GM23338 (cell line): ENCODE measurements around the gene IYD. TPM values are rescaled to one million over a fixed set of nuclear protein-coding genes. Genes with fewer than 3 reads are reported as not detected.

Experiments used
- ATAC-seq: fragments of 200-7000 bp; cut with Tn5 transposase; 3 replicates; pipeline ENCODE4 v1.9.1; 2020
- DNase-seq: peaks from one replicate; pipeline ENCODE4 v3.0.0-alpha.2; 2015; ENCODE audit warnings: low spot score
- H2AFZ ChIP-seq: fragments of 200-600 bp; sonication (generic); 2 replicates; pipeline ENCODE4 v1.8.0; 2016; ENCODE audit warnings: antibody characterized with exemption, mild to moderate bottlenecking, moderate library complexity
- H3F3A ChIP-seq: fragments of 200-600 bp; sonication (generic); replicated peaks from 2 replicates; pipeline ENCODE4 v1.8.0; 2017; ENCODE audit warnings: antibody characterized with exemption, mixed run types, low read depth
- H3K27ac ChIP-seq: fragments of 200-600 bp; sonication (generic); 2 replicates; pipeline ENCODE4 v1.6.1; 2016; ENCODE audit warnings: low read depth
- H3K27me3 ChIP-seq: fragments of 200-600 bp; sonication (generic); 2 replicates; pipeline ENCODE4 v1.8.0; 2016; ENCODE audit warnings: mild to moderate bottlenecking, mixed run types, moderate library complexity; ENCODE audit not compliant: insufficient read depth
- H3K36me3 ChIP-seq: fragments of 200-600 bp; sonication (generic); 2 replicates; pipeline ENCODE4 v1.8.0; 2016; ENCODE audit warnings: mild to moderate bottlenecking; ENCODE audit not compliant: insufficient read depth
- H3K4me1 ChIP-seq: fragments of 200-600 bp; sonication (generic); 2 replicates; pipeline ENCODE4 v1.8.0; 2016; ENCODE audit warnings: mild to moderate bottlenecking, moderate library complexity; ENCODE audit not compliant: insufficient read depth
- H3K4me2 ChIP-seq: fragments of 200-600 bp; sonication (generic); 2 replicates; pipeline ENCODE4 v1.7.1; 2017; ENCODE audit warnings: mixed run types
- H3K4me3 ChIP-seq: fragments of 200-600 bp; sonication (generic); 2 replicates; pipeline ENCODE4 v1.6.1; 2016; ENCODE audit warnings: mixed run types
- H3K79me2 ChIP-seq: fragments of 200-600 bp; sonication (generic); replicated peaks from 2 replicates; pipeline ENCODE4 v1.8.0; 2017; ENCODE audit warnings: mild to moderate bottlenecking; ENCODE audit not compliant: insufficient read depth
- H3K9me2 ChIP-seq: fragments of 200-600 bp; sonication (generic); 2 replicates; pipeline ENCODE4 v1.8.0; 2017; ENCODE audit not compliant: insufficient read depth
- H4K20me1 ChIP-seq: fragments of 200-600 bp; sonication (generic); replicated peaks from 2 replicates; pipeline ENCODE4 v1.8.0; 2017; ENCODE audit warnings: mild to moderate bottlenecking; ENCODE audit not compliant: insufficient read depth
- H3K27ac Mint-ChIP-seq: 2 replicates; pipeline ENCODE4 v1.8.0; 2020; ENCODE audit warnings: inconsistent platforms, mild to moderate bottlenecking, moderate library complexity, mixed read lengths
- H3K27me3 Mint-ChIP-seq: 3 replicates; pipeline ENCODE4 v1.8.0; 2022; ENCODE audit warnings: low read depth, mild to moderate bottlenecking, moderate library complexity, mixed read lengths, inconsistent platforms; ENCODE audit not compliant: insufficient read depth, poor library complexity
- H3K36me3 Mint-ChIP-seq: 3 replicates; pipeline ENCODE4 v1.8.0; 2021; ENCODE audit warnings: low read depth, mild to moderate bottlenecking, inconsistent platforms, moderate library complexity, mixed read lengths
- H3K4me1 Mint-ChIP-seq: 3 replicates; pipeline ENCODE4 v1.8.0; 2020; ENCODE audit warnings: mild to moderate bottlenecking, inconsistent platforms, mixed read lengths
- H3K4me3 Mint-ChIP-seq: 3 replicates; pipeline ENCODE4 v1.8.0; 2021; ENCODE audit warnings: moderate library complexity, mild to moderate bottlenecking, inconsistent platforms, mixed read lengths
- H3K9me3 Mint-ChIP-seq: 3 replicates; pipeline ENCODE4 v1.8.0; 2020; ENCODE audit warnings: moderate library complexity, mild to moderate bottlenecking, inconsistent platforms, mixed read lengths
- CREB1 ChIP-seq: fragments of 250-450 bp; sonication (Bioruptor Pico); IDR thresholded peaks from 2 replicates; pipeline ENCODE4 v1.5.0; 2020; ENCODE audit warnings: low read depth, mild to moderate bottlenecking, moderate library complexity
- EZH2 ChIP-seq: fragments of 200-600 bp; sonication (generic); IDR thresholded peaks from one replicate; pipeline ENCODE4 v1.8.0; 2017; ENCODE audit warnings: antibody characterized with exemption, mild to moderate bottlenecking, low read depth; ENCODE audit not compliant: unreplicated experiment
- EZH2phosphoT487 ChIP-seq: fragments of 200-600 bp; sonication (generic); IDR thresholded peaks from one replicate; pipeline ENCODE4 v1.8.1; 2018; ENCODE audit warnings: antibody characterized with exemption; ENCODE audit not compliant: unreplicated experiment
- JUNB ChIP-seq: IDR thresholded peaks from one replicate; pipeline ENCODE4 v1.6.1; 2016; ENCODE audit warnings: antibody characterized with exemption; ENCODE audit not compliant: unreplicated experiment
- NANOG ChIP-seq: IDR thresholded peaks from 2 replicates; pipeline ENCODE4 v1.6.1; 2016; ENCODE audit warnings: antibody characterized with exemption, borderline replicate concordance
- POLR2AphosphoS5 ChIP-seq: IDR thresholded peaks from 2 replicates; pipeline ENCODE4 v1.6.1; 2016; ENCODE audit warnings: antibody characterized with exemption, low read depth
- STAT1 ChIP-seq: IDR thresholded peaks from one replicate; pipeline ENCODE4 v1.6.1; 2016; ENCODE audit warnings: antibody characterized with exemption; ENCODE audit not compliant: unreplicated experiment
- ZNF114 ChIP-seq: fragments of 250-450 bp; sonication (Bioruptor Pico); IDR thresholded peaks from 2 replicates; pipeline ENCODE4 v1.5.0; 2020; ENCODE audit warnings: mild to moderate bottlenecking, moderate library complexity
- ZNF331 ChIP-seq: fragments of 250-450 bp; sonication (Bioruptor Pico); IDR thresholded peaks from 2 replicates; pipeline ENCODE4 v1.5.0; 2020; ENCODE audit warnings: low read depth, mild to moderate bottlenecking, moderate library complexity
- polyA plus RNA-seq: library from polyadenylated mRNA; unstranded; fragments of >200 nt; fragmentation: Nextera tagmentation; extraction: Ambion mirVana; gene quantifications from 2 replicates; pipeline ENCODE4 v1.2.1, GENCODE V29; 2016
- total RNA-seq: library from RNA; depleted of rRNA; stranded (reverse); fragments of >200 nt; shearing (Covaris generic); gene quantifications from 2 replicates; pipeline ENCODE4 v1.2.3, GENCODE V29; 2014
- TF ChIP-seq, protein P1 (sequence below): IDR thresholded peaks from one replicate; pipeline ENCODE4 v1.6.1; 2018; ENCODE audit warnings: antibody characterized with exemption; ENCODE audit not compliant: unreplicated experiment
- TF ChIP-seq, protein P2 (sequence below), 2 experiments: fragments of 200-600 bp in 1 of 2; sonication (generic) in 1 of 2; conservative IDR thresholded peaks; 2 replicates each; pipeline versions ENCODE4 v1.5.1 to v1.6.1; 2016 to 2017; ENCODE audit warnings: antibody characterized with exemption in 2 of 2, low read depth in 2 of 2, mild to moderate bottlenecking in 2 of 2, moderate library complexity in 1 of 2
- TF ChIP-seq, protein P3 (sequence below): IDR thresholded peaks from 2 replicates; pipeline ENCODE4 v1.6.1; 2016; ENCODE audit warnings: antibody characterized with exemption
- TF ChIP-seq, protein P4 (sequence below): fragments of 250-450 bp; sonication (Bioruptor Pico); IDR thresholded peaks from 2 replicates; pipeline ENCODE4 v1.5.0; 2020; ENCODE audit warnings: mild to moderate bottlenecking, moderate library complexity

Gene IYD
- total and polyA plus RNA-seq, 2 experiments from 2014 or later: not detected

DNA sequence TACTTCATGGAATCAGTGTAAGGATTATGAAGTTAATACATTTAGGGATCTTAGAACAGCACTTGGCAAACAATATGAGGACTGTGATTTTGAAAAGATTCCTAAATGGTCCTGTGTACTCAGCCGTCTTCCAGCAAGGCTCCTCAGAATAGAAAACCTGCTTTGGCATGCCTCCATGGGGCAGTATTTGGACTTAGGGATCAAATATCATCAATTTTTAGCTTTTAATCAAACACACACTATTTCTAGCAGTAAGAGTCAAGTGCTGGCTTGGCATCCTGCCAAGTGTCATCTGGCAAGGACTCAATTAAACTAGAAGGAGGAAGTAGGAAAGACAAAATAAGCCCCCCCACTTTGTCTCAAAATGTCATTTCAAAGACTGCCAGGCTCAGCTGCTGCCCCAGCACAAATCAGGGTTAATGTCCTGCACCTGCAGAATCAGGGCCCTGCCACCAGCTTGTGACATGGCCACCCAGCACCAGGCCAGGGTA lies 40.8 kb downstream of the IYD start:
- Mint-ChIP-seq H3K9me3 (peaks cover 4% of the 10 kb centered on the region; the same call in 2 of the 3 replicates), H3K27ac (no peak overlapping the region), H3K4me1 (no peaks in the 10 kb centered on the region), H3K27me3 (no peaks in the 10 kb centered on the region), H3K36me3 (no peaks in the 10 kb centered on the region), H3K4me3 (no peak overlapping the region)
- TF ChIP-seq ZNF331 (CRISPR knock-in tag) (no peak), EZH2phosphoT487 (no peak), CREB1 (no peak), ZNF114 (CRISPR knock-in tag) (no peak), EZH2 (no peak), POLR2AphosphoS5 (no peak), STAT1 (no peak), NANOG (no peak), JUNB (no peak)
- TF ChIP-seq, protein P1, sequence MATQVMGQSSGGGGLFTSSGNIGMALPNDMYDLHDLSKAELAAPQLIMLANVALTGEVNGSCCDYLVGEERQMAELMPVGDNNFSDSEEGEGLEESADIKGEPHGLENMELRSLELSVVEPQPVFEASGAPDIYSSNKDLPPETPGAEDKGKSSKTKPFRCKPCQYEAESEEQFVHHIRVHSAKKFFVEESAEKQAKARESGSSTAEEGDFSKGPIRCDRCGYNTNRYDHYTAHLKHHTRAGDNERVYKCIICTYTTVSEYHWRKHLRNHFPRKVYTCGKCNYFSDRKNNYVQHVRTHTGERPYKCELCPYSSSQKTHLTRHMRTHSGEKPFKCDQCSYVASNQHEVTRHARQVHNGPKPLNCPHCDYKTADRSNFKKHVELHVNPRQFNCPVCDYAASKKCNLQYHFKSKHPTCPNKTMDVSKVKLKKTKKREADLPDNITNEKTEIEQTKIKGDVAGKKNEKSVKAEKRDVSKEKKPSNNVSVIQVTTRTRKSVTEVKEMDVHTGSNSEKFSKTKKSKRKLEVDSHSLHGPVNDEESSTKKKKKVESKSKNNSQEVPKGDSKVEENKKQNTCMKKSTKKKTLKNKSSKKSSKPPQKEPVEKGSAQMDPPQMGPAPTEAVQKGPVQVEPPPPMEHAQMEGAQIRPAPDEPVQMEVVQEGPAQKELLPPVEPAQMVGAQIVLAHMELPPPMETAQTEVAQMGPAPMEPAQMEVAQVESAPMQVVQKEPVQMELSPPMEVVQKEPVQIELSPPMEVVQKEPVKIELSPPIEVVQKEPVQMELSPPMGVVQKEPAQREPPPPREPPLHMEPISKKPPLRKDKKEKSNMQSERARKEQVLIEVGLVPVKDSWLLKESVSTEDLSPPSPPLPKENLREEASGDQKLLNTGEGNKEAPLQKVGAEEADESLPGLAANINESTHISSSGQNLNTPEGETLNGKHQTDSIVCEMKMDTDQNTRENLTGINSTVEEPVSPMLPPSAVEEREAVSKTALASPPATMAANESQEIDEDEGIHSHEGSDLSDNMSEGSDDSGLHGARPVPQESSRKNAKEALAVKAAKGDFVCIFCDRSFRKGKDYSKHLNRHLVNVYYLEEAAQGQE: no peak
- TF ChIP-seq, protein P2, sequence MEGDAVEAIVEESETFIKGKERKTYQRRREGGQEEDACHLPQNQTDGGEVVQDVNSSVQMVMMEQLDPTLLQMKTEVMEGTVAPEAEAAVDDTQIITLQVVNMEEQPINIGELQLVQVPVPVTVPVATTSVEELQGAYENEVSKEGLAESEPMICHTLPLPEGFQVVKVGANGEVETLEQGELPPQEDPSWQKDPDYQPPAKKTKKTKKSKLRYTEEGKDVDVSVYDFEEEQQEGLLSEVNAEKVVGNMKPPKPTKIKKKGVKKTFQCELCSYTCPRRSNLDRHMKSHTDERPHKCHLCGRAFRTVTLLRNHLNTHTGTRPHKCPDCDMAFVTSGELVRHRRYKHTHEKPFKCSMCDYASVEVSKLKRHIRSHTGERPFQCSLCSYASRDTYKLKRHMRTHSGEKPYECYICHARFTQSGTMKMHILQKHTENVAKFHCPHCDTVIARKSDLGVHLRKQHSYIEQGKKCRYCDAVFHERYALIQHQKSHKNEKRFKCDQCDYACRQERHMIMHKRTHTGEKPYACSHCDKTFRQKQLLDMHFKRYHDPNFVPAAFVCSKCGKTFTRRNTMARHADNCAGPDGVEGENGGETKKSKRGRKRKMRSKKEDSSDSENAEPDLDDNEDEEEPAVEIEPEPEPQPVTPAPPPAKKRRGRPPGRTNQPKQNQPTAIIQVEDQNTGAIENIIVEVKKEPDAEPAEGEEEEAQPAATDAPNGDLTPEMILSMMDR (conservative IDR thresholded peaks at IDR 0.05; ENCODE audit: low read depth in 2 of 2): no peak
- TF ChIP-seq, protein P3, sequence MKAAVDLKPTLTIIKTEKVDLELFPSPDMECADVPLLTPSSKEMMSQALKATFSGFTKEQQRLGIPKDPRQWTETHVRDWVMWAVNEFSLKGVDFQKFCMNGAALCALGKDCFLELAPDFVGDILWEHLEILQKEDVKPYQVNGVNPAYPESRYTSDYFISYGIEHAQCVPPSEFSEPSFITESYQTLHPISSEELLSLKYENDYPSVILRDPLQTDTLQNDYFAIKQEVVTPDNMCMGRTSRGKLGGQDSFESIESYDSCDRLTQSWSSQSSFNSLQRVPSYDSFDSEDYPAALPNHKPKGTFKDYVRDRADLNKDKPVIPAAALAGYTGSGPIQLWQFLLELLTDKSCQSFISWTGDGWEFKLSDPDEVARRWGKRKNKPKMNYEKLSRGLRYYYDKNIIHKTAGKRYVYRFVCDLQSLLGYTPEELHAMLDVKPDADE: no peak
- TF ChIP-seq, protein P4, sequence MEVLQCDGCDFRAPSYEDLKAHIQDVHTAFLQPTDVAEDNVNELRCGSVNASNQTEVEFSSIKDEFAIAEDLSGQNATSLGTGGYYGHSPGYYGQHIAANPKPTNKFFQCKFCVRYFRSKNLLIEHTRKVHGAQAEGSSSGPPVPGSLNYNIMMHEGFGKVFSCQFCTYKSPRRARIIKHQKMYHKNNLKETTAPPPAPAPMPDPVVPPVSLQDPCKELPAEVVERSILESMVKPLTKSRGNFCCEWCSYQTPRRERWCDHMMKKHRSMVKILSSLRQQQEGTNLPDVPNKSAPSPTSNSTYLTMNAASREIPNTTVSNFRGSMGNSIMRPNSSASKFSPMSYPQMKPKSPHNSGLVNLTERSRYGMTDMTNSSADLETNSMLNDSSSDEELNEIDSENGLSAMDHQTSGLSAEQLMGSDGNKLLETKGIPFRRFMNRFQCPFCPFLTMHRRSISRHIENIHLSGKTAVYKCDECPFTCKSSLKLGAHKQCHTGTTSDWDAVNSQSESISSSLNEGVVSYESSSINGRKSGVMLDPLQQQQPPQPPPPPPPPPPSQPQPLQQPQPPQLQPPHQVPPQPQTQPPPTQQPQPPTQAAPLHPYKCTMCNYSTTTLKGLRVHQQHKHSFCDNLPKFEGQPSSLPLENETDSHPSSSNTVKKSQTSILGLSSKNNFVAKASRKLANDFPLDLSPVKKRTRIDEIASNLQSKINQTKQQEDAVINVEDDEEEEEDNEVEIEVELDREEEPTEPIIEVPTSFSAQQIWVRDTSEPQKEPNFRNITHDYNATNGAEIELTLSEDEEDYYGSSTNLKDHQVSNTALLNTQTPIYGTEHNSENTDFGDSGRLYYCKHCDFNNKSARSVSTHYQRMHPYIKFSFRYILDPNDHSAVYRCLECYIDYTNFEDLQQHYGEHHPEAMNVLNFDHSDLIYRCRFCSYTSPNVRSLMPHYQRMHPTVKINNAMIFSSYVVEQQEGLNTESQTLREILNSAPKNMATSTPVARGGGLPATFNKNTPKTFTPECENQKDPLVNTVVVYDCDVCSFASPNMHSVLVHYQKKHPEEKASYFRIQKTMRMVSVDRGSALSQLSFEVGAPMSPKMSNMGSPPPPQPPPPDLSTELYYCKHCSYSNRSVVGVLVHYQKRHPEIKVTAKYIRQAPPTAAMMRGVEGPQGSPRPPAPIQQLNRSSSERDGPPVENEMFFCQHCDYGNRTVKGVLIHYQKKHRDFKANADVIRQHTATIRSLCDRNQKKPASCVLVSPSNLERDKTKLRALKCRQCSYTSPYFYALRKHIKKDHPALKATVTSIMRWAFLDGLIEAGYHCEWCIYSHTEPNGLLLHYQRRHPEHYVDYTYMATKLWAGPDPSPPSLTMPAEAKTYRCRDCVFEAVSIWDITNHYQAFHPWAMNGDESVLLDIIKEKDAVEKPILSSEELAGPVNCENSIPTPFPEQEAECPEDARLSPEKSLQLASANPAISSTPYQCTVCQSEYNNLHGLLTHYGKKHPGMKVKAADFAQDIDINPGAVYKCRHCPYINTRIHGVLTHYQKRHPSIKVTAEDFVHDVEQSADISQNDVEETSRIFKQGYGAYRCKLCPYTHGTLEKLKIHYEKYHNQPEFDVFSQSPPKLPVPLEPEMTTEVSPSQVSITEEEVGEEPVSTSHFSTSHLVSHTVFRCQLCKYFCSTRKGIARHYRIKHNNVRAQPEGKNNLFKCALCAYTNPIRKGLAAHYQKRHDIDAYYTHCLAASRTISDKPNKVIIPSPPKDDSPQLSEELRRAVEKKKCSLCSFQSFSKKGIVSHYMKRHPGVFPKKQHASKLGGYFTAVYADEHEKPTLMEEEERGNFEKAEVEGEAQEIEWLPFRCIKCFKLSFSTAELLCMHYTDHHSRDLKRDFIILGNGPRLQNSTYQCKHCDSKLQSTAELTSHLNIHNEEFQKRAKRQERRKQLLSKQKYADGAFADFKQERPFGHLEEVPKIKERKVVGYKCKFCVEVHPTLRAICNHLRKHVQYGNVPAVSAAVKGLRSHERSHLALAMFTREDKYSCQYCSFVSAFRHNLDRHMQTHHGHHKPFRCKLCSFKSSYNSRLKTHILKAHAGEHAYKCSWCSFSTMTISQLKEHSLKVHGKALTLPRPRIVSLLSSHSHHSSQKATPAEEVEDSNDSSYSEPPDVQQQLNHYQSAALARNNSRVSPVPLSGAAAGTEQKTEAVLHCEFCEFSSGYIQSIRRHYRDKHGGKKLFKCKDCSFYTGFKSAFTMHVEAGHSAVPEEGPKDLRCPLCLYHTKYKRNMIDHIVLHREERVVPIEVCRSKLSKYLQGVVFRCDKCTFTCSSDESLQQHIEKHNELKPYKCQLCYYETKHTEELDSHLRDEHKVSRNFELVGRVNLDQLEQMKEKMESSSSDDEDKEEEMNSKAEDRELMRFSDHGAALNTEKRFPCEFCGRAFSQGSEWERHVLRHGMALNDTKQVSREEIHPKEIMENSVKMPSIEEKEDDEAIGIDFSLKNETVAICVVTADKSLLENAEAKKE (CRISPR knock-in tag): no peak
- H3K36me3 ChIP-seq: no peaks in the 10 kb centered on the region
- DNase-seq (no peak), ATAC-seq (no peak)
- peaks cover 5% of the 10 kb centered on the region; the same call in 1 of the 2 replicates for H3K9me2 ChIP-seq
- no peak overlapping the region for H3K4me2 ChIP-seq
- H2AFZ ChIP-seq: no peak overlapping the region
- no peaks in the 10 kb centered on the region for H3F3A ChIP-seq
- H3K4me3 ChIP-seq: no peak overlapping the region
- H4K20me1 ChIP-seq: no peaks in the 10 kb centered on the region
- no peaks in the 10 kb centered on the region for H3K4me1 ChIP-seq
- no peak overlapping the region for H3K27ac ChIP-seq
- no peaks in the 10 kb centered on the region for H3K79me2 ChIP-seq
- no peaks in the 10 kb centered on the region for H3K27me3 ChIP-seq
